NK-92 treated with Interleukin-12 subunit alpha and Interleukin-12 subunit beta, amount 100 ng/mL, for 24 hours (cell line): Measurements from ENCODE around the gene CRACDL.

Experiments used
- DNase-seq: peaks from one replicate; lab custom pipeline; 2025; lab: John Stamatoyannopoulos, UW

Gene CRACDL

GRCh38 chr2:98750593-98751282 is 185.3 kb downstream of the CRACDL start:
- no peak for DNase-seq

- no peak for DNase-seq
Measured at GRCh38 chr2:98749066-98749450, 187.0 kb downstream of the CRACDL start.

- no peak for DNase-seq
Measured at GRCh38 chr2:98748292-98749065, 187.5 kb downstream of the CRACDL start.

GRCh38 chr2:98747888-98748287 is 188.1 kb downstream of the CRACDL start:
- DNase-seq = no peak

GRCh38 chr2:98746426-98746825 is 189.6 kb downstream of the CRACDL start:
- no peak for DNase-seq

GRCh38 chr2:98744595-98744994 is 191.4 kb downstream of the CRACDL start:
- no peak for DNase-seq
